Measurements from ENCODE around the gene FAM107B.

DNA sequence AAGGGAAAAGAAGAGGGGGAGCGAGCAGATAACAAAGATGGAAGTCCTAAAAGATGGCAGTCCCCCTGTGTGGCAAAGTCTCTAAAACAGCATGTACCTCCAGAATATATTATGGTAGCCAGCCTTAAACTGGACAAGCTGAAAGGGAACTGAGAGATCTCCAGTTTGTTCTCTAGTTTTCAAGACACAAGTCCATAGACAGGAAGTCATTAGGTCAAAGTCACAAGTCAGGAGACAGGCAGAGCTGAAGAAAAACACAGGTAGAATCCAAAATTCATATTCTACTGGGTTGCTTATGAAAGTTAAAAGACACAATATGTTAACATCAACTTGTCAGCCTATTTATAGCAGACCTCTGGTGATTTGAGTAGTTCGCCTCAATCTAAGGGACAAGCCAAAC lies 38.7 kb downstream of the FAM107B start:
- TF ChIP-seq POLR2AphosphoS5 (IDR thresholded peaks at IDR 0.05; ENCODE audit: low read depth, low read length) (no peak), SIN3A (IDR thresholded peaks at IDR 0.05; ENCODE audit: borderline replicate concordance, insufficient read depth, low read length) (no peak)

Measured in PFSK-1 (cell line).